RWPE1 (cell line): Measurements from ENCODE around the gene DSCAM.

Source experiments
- CTCF ChIA-PET: fragments of 350-600 bp; sonication (Branson Sonifier 250); formaldehyde crosslinking; extraction: SDS; loops from one replicate; lab custom pipeline; 2021; lab: Yijun Ruan, JAX
- POLR2A ChIA-PET: fragments of 400-600 bp; formaldehyde crosslinking; extraction: SDS; loops from one replicate; lab custom pipeline; 2020; ENCODE audit warnings: antibody characterized with exemption; ENCODE audit not compliant: low non-redundant PET; lab: Yijun Ruan, JAX
- DNase-seq: peaks from one replicate; pipeline ENCODE4 v3.0.0; 2012; ENCODE audit warnings: low spot score
- H3K27ac ChIP-seq: fragments of 450-650 bp; 2 replicates; pipeline ENCODE4 v1.5.1; 2017
- CTCF ChIP-seq: fragments of 450-650 bp; conservative IDR thresholded peaks from 2 replicates; pipeline ENCODE4 v1.5.1; 2017; ENCODE audit warnings: low read depth, mild to moderate bottlenecking

DSCAM gene

GRCh38 chr21:40813918-40814317, 33.0 kb downstream of the DSCAM start:
- no peak for DNase-seq
- ChIA-PET CTCF (no interaction called here), POLR2A (no interaction called here)
- no peak for TF ChIP-seq CTCF
- no peak overlapping the region for H3K27ac ChIP-seq

- ChIA-PET POLR2A (no interaction called here), CTCF (interaction anchor here (0.6 kb wide), 1 partner anchor 1071 kb away, joined by 3 read pairs; no protein-coding TSS in a partner anchor)
- TF ChIP-seq CTCF: no peak
- H3K27ac ChIP-seq: no peak overlapping the region
- DNase-seq: no peak
Measured at GRCh38 chr21:40809673-40810197, 37.2 kb downstream of the DSCAM start.

- ChIA-PET POLR2A (no interaction called here), CTCF (no interaction called here)
- H3K27ac ChIP-seq: no peak overlapping the region
- DNase-seq: no peak
- no peak for TF ChIP-seq CTCF
Measured at GRCh38 chr21:40803101-40803500, 43.9 kb downstream of the DSCAM start.

GRCh38 chr21:40800126-40800525, 46.8 kb downstream of the DSCAM start:
- no peak for TF ChIP-seq CTCF
- ChIA-PET CTCF (interaction anchor here (0.6 kb wide), 1 partner anchor 29 kb away, joined by 5 read pairs; no protein-coding TSS in a partner anchor), POLR2A (no interaction called here)
- no peak overlapping the region for H3K27ac ChIP-seq
- no peak for DNase-seq

GRCh38 chr21:40797891-40798290, 49.1 kb downstream of the DSCAM start:
- no peak for TF ChIP-seq CTCF
- H3K27ac ChIP-seq: no peak overlapping the region
- CTCF ChIA-PET: interaction anchor here (0.7 kb wide), 1 partner anchor 1245 kb away, joined by 5 read pairs; no protein-coding TSS in a partner anchor
- POLR2A ChIA-PET: no interaction called here
- no peak for DNase-seq

- ChIA-PET CTCF (interaction anchor here (0.7 kb wide), 1 partner anchor 1244 kb away, joined by 5 read pairs; no protein-coding TSS in a partner anchor), POLR2A (no interaction called here)
- H3K27ac ChIP-seq: no peak overlapping the region
- DNase-seq: no peak
- TF ChIP-seq CTCF: no peak
Measured at GRCh38 chr21:40797410-40797809, 49.5 kb downstream of the DSCAM start.
